Cardiac fibroblast (primary cell): ENCODE data around the gene TPH2.

ENCODE experiments used
- DNase-seq, 2 donors: peaks; one replicate each; pipeline versions ENCODE4 v3.0.0 to v3.0.0-alpha.2; 2010; ENCODE audit warnings: low read depth in 2 of 2
- H3K4me3 ChIP-seq, 2 donors: replicated peaks in 1 of 2; 1 replicate in 1 of 2; 2 replicates in 1 of 2; pipeline ENCODE4 v1.5.1; 2011; ENCODE audit warnings: low read depth in 2 of 2, low read length in 2 of 2, mild to moderate bottlenecking in 2 of 2, moderate library complexity in 1 of 2
- CTCF ChIP-seq: IDR thresholded peaks from one replicate; pipeline ENCODE4 v1.5.1; 2011; ENCODE audit warnings: low read depth, mild to moderate bottlenecking, low read length, inconsistent platforms

The TPH2 gene

GRCh38 chr12:71955970-71956369, 17.3 kb downstream of the TPH2 start:
- no peak for TF ChIP-seq CTCF

GRCh38 chr12:71958056-71958455, 19.4 kb downstream of the TPH2 start:
- no peak overlapping the region for H3K4me3 ChIP-seq
- no peak for TF ChIP-seq CTCF
- peak in 1 of 2 donors; percentile 14 for DNase-seq

More at GRCh38 chr12:71955970-71956369, 17.3 kb downstream of the TPH2 start:
- DNase-seq: peak; percentile 1 to 33
- H3K4me3 ChIP-seq: no peak overlapping the region

GRCh38 chr12:71958457-71958856, 19.8 kb downstream of the TPH2 start:
- DNase-seq: no peak
- no peak for TF ChIP-seq CTCF
- no peak overlapping the region for H3K4me3 ChIP-seq

- DNase-seq: peak; percentile 10 to 40
- H3K4me3 ChIP-seq: no peak overlapping the region
- TF ChIP-seq CTCF: no peak
Measured at GRCh38 chr12:71958993-71959578, 20.4 kb downstream of the TPH2 start.

GRCh38 chr12:71967211-71967610, 28.6 kb downstream of the TPH2 start:
- H3K4me3 ChIP-seq: no peak overlapping the region
- TF ChIP-seq CTCF: no peak
- no peak for DNase-seq

- TF ChIP-seq CTCF: no peak
- no peak overlapping the region for H3K4me3 ChIP-seq
- no peak for DNase-seq
Measured at GRCh38 chr12:71969330-71969729, 30.7 kb downstream of the TPH2 start.

GRCh38 chr12:71970031-71970430, 31.4 kb downstream of the TPH2 start:
- no peak for DNase-seq
- no peak overlapping the region for H3K4me3 ChIP-seq
- TF ChIP-seq CTCF: no peak
